ENCODE results near the gene EFHD2.

DNA sequence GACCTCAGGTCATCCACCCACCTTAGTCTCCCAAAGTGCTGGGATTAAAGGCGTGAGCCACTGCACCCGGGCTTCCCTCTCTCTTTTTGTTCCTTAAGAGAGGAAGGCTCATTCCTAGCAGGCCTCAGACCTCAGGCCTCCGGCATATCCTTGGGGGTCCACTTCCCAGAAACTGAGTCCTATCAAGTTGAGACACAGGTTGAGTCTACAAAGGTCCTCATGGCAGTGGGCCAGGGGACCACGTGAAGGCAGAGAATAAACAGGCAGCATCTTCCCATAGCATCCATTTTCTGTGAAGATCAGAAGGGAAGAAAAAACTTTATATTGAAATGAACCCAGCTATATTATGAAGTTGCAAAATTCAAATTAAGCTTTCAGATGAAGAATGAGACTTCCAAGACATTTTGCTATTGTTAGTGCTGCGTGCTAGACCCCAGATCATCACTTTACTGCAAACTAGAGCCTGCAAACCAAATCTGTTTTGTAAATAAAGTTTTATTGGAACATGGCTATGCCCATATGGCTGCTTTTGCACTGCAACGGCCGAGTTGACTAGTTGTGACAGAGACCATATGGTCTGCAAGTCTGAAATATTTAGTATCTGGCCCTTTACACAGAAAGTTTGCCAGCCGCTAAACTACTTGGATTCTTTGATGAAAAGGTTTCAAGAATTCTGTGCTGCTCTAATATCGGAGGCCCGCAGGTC, 43.3 kb downstream of the EFHD2 start:
- no peak for TF ChIP-seq POLR2A (IDR thresholded peaks at IDR 0.05)
- TF ChIP-seq, protein P1, sequence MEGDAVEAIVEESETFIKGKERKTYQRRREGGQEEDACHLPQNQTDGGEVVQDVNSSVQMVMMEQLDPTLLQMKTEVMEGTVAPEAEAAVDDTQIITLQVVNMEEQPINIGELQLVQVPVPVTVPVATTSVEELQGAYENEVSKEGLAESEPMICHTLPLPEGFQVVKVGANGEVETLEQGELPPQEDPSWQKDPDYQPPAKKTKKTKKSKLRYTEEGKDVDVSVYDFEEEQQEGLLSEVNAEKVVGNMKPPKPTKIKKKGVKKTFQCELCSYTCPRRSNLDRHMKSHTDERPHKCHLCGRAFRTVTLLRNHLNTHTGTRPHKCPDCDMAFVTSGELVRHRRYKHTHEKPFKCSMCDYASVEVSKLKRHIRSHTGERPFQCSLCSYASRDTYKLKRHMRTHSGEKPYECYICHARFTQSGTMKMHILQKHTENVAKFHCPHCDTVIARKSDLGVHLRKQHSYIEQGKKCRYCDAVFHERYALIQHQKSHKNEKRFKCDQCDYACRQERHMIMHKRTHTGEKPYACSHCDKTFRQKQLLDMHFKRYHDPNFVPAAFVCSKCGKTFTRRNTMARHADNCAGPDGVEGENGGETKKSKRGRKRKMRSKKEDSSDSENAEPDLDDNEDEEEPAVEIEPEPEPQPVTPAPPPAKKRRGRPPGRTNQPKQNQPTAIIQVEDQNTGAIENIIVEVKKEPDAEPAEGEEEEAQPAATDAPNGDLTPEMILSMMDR (IDR thresholded peaks at IDR 0.05) = no peak
